ENCODE measurements around the gene ACOXL. TPM values are rescaled to one million over a fixed set of nuclear protein-coding genes. Genes with fewer than 3 reads are reported as not detected.

ACOXL gene
- total RNA-seq, 2 experiments from 2014 or later: 0.14 to 0.56 TPM

DNA sequence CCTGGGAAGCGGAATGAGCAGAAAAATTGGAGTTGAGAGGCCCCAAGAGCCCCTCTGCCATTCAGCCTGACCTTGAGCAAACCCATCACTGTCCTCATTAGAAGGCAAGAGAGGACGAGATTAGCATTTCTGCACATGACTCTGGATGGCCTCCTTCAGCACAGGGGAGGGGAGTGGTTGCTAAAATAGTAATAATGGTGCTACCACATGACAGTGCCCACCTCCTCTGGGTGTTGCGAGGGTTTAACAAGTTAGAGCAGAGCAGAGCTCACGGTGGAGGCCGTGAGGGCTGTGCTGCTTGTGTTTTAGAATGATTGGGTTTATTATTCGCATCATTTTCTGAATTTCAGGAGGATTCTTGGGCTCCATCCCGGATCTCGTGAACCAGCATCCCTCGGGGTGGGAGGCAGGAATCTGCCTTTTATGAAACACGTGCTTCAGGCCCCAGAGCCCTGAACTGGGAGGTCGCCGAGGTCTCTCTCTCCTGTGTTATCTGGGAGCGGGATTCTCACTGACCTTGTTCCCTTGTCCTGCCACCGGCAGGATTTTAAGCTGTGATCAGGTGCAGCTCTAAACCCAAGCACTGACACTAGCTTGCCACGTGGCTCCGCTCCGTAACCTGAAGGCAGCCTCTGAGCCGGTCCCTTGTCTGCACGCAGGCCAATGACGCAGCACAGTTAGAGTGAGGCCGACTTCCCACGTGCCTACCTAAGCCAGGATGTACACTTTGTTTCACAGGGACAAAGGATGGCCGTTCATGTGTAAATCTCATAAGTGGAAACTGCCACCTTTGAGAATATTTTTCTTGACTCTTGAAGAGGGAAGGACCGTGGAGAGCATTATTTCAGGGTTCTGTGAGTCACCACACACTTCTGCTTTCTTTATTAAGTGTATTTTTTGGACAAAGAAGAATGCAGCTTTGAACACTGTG, 142.3 kb downstream of the ACOXL start:
- no peak for ATAC-seq
- peaks cover 42% of the 10 kb centered on the region for H3K4me1 Mint-ChIP-seq (ENCODE audit: low read depth)
- no peak overlapping the region for H3K4me3 Mint-ChIP-seq
- intact Hi-C loops (cut with micrococcal nuclease): no loop called here
- peaks cover 4% of the 10 kb centered on the region for H3K36me3 Mint-ChIP-seq (ENCODE audit: low read depth)
- DNase-seq: no peak
- ChIA-PET POLR2A (no interaction called here), CTCF (interaction anchor here (1.1 to 3.5 kb wide), 3 partner anchors 8 to 42 kb away, joined by 3 to 26 read pairs (median 7); no protein-coding TSS in a partner anchor)
- TF ChIP-seq, protein P1, sequence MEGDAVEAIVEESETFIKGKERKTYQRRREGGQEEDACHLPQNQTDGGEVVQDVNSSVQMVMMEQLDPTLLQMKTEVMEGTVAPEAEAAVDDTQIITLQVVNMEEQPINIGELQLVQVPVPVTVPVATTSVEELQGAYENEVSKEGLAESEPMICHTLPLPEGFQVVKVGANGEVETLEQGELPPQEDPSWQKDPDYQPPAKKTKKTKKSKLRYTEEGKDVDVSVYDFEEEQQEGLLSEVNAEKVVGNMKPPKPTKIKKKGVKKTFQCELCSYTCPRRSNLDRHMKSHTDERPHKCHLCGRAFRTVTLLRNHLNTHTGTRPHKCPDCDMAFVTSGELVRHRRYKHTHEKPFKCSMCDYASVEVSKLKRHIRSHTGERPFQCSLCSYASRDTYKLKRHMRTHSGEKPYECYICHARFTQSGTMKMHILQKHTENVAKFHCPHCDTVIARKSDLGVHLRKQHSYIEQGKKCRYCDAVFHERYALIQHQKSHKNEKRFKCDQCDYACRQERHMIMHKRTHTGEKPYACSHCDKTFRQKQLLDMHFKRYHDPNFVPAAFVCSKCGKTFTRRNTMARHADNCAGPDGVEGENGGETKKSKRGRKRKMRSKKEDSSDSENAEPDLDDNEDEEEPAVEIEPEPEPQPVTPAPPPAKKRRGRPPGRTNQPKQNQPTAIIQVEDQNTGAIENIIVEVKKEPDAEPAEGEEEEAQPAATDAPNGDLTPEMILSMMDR (IDR thresholded peaks at IDR 0.05): no peak
- peaks cover 7% of the 10 kb centered on the region for H3K9me3 Mint-ChIP-seq
- H3K27me3 Mint-ChIP-seq: peaks cover 15% of the 10 kb centered on the region
- no peak overlapping the region for H3K27ac Mint-ChIP-seq

DNA sequence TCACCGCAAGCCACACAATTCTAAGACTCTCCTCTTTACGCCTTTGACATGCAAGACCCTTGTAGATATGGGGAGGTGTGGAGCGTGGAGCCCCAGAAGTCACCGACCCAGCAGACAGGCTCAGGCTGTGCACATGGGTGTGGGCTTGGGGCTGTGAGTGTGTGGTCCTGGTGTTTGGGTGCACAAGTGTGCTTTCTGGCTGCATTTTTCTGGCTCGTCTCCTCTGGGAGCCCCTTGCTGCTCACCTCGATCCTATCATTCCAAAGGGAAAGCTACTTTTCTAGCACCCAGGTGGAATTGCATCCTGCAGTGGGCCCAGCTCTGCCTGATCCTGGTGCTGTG, 143.0 kb downstream of the ACOXL start:
- Mint-ChIP-seq H3K36me3 (ENCODE audit: low read depth) (peaks cover 4% of the 10 kb centered on the region), H3K9me3 (peaks cover 7% of the 10 kb centered on the region), H3K4me3 (no peak overlapping the region), H3K4me1 (ENCODE audit: low read depth) (peaks cover 42% of the 10 kb centered on the region), H3K27ac (no peak overlapping the region), H3K27me3 (peaks cover 15% of the 10 kb centered on the region)
- intact Hi-C loops (cut with micrococcal nuclease): no loop called here
- ChIA-PET POLR2A (interaction anchor here (0.5 kb wide), 1 partner anchor 31 kb away, joined by 3 read pairs; no protein-coding TSS in a partner anchor), CTCF (interaction anchor here (1.1 to 3.5 kb wide), 4 partner anchors 9 to 43 kb away, joined by 3 to 26 read pairs (median 8); no protein-coding TSS in a partner anchor)
- DNase-seq (no peak), ATAC-seq (no peak)
- TF ChIP-seq, protein P1 (IDR thresholded peaks at IDR 0.05): no peak

DNA sequence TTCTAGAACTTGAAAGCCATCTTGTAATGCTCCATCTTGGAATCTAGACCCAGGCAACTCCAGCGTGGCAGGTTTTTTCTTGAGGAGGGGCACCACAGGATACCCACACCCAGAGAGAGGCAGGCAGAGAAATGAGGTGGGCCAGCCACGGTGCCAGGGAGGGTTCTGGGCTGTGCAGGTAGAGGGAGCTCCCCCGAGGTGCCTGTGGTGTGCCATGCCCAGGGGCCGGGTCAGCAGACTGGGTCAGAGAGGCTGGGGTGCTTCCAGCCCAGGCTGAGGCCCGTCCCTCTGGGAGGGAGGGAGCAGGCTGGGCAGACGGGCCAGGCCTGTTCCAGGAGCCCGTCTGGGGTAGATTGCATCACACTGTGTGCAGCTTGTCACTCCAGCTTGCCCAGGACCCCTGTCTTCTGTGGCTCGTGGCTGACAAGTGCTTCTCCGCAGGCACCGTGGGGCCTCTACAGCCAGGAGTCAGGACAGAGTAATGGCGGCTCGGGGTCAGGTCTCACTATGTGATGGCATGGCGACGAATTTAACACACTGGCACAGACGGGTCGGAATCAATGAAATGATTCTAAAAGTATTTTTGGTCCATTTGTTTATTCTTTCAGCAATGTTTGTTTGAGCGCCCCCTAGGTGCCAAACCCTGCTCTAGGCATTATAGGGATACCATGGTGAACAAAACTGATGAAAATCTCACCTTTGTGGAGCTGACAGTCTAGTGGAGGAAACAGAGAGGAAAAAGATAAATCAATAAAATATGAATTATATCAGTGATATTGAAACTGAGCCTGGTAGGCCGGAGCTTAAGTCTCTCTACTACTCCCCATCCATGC, 144.0 kb downstream of the ACOXL start:
- POLR2A ChIA-PET: interaction anchor here (1.2 kb wide), 1 partner anchor 15 kb away, joined by 5 read pairs; no protein-coding TSS in a partner anchor
- H3K27ac Mint-ChIP-seq: no peak overlapping the region
- peaks cover 15% of the 10 kb centered on the region for H3K27me3 Mint-ChIP-seq
- intact Hi-C loops (cut with micrococcal nuclease): no loop called here
- peaks cover 37% of the 10 kb centered on the region for H3K4me1 Mint-ChIP-seq (ENCODE audit: low read depth)
- peaks cover 7% of the 10 kb centered on the region for H3K9me3 Mint-ChIP-seq
- CTCF ChIA-PET: interaction anchor here (0.7 to 3.5 kb wide), 12 partner anchors 8 to 211 kb away, joined by 3 to 26 read pairs (median 6); no protein-coding TSS in a partner anchor
- DNase-seq (peak; percentile 34), ATAC-seq (peak; percentile 4)
- TF ChIP-seq, protein P1 (IDR thresholded peaks at IDR 0.05): no peak
- peaks cover 4% of the 10 kb centered on the region for H3K36me3 Mint-ChIP-seq (ENCODE audit: low read depth)
- H3K4me3 Mint-ChIP-seq: no peak overlapping the region

DNA sequence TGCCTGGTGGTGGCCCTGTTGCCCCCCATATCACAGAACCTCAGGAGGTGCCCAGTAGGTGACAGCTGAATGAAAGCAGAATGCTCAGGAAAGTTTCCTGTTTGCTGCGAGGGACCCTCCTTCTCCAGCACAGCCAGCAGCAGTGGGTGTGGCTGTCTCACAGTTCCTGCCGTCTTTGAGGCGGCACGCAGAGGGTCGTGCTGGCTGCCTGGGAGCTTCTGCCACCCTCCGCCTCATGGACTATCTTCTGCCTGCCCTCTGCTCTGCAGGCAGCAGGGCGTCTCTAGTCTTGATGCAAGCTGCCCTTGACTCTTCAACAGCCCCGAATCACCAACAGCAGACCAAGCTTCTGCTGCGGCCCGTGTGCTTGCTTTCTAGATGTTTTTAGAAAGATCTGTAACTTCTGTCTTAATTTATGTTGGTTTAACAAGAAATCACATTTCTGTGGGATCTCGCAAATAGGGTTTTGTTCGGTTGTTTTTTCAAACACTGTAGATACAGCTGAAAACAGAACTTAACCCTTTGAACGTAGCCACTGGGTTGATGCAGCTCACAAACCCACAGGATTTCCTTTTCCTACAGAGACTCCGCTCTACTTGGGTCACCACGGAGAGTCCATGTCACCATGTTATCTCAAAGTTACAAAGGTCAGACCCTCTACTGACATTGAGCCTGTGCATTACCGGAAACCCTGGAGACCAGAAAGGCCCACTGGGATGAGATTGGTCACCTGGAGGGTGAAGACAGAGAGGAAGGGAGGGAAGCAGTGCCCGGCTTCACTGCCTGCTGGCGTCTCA, 144.9 kb downstream of the ACOXL start:
- POLR2A ChIA-PET: interaction anchor here (1.2 kb wide), 1 partner anchor 16 kb away, joined by 5 read pairs; no protein-coding TSS in a partner anchor
- H3K9me3 Mint-ChIP-seq: peaks cover 13% of the 10 kb centered on the region
- no peak overlapping the region for H3K4me3 Mint-ChIP-seq
- ATAC-seq: peak; percentile 8
- intact Hi-C loops (cut with micrococcal nuclease): no loop called here
- TF ChIP-seq, protein P1 (IDR thresholded peaks at IDR 0.05): no peak
- H3K4me1 Mint-ChIP-seq (ENCODE audit: low read depth): peaks cover 37% of the 10 kb centered on the region
- H3K27me3 Mint-ChIP-seq: peaks cover 15% of the 10 kb centered on the region
- CTCF ChIA-PET: interaction anchor here (0.7 to 3.5 kb wide), 12 partner anchors 8 to 210 kb away, joined by 3 to 26 read pairs (median 6); no protein-coding TSS in a partner anchor
- H3K27ac Mint-ChIP-seq: no peak overlapping the region
- H3K36me3 Mint-ChIP-seq (ENCODE audit: low read depth): peaks cover 4% of the 10 kb centered on the region
- no peak for DNase-seq

Measured in activated CD8-positive, alpha-beta T cell treated with anti-CD3 and anti-CD28 coated beads for 36 hours (primary cell).